ENCODE measurements around the gene EPC1.
"Not testable (repeated sequence)": the region's sequence is repeated elsewhere in the genome, so short reads cannot be mapped to it uniquely, and the experiment has no call there.

Gene EPC1

DNA sequence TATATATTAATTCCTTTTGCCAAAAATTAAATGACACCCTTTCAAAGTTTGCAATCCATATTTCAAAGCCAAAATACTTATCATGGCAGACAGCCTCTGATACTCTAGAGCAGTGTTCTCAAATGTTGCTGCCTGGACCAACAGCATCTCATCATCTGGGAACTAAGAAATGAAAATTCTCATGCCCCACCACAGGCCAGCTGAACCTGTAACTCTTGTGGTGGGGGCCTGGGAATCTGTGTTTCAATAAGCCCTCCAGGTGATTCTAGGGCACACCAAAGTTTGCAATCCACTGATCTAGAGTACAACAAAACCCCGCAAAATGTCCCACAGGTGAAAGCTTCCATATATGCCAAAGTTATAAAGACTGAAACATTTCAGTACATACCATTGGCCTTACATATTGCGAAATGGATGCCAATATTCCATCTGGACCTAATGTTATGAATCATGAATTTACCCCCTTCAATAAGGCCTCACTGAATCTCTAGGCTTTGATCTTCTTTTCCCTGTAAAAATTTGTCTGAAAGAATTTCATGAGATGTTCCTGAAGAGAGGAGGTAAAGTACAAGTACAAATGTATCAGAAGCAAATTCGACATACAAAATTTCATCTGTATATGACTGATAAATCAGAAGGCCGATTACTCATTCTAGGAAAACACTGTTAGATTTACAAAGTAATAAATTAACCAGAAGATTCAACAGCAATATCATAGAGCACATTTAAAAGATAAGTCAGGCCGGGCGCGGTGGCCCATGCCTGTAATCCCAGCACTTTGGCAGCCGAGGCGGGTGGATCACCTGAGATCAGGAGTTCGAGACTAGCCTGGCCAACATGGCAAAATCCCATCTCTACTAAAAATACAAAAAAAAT, 25.3 kb upstream of the EPC1 start:
- TF ChIP-seq, protein P1, sequence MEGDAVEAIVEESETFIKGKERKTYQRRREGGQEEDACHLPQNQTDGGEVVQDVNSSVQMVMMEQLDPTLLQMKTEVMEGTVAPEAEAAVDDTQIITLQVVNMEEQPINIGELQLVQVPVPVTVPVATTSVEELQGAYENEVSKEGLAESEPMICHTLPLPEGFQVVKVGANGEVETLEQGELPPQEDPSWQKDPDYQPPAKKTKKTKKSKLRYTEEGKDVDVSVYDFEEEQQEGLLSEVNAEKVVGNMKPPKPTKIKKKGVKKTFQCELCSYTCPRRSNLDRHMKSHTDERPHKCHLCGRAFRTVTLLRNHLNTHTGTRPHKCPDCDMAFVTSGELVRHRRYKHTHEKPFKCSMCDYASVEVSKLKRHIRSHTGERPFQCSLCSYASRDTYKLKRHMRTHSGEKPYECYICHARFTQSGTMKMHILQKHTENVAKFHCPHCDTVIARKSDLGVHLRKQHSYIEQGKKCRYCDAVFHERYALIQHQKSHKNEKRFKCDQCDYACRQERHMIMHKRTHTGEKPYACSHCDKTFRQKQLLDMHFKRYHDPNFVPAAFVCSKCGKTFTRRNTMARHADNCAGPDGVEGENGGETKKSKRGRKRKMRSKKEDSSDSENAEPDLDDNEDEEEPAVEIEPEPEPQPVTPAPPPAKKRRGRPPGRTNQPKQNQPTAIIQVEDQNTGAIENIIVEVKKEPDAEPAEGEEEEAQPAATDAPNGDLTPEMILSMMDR (IDR thresholded peaks at IDR 0.05; ENCODE audit: insufficient read depth, low read depth, low read length, missing control alignments): no peak
- H3K4me3 ChIP-seq (ENCODE audit: low read length): no peak overlapping the region
- DNase-seq (ENCODE audit: low read depth): no peak

DNA sequence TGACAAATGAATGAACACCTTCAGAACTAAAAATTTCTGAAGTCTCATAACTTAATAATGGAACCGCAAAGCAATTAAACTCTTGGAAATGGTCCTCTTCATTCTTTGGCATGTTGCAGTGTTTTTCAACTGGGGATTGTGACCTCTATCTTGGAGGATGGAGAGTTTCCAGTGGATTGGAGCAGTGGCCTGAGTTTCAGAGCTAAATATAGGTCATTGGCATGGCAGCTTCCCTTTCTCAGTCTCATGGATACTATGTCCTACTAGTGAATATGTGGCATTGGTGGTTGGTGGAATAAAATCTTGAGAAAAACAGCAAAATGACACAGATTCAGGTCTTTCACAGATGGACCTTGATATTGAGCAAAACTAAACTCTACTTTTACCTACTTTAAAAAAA, 24.1 kb upstream of the EPC1 start:
- H3K4me3 ChIP-seq (ENCODE audit: low read length): no peak overlapping the region
- no peak for DNase-seq (ENCODE audit: low read depth)
- TF ChIP-seq, protein P1 (IDR thresholded peaks at IDR 0.05; ENCODE audit: insufficient read depth, low read depth, low read length, missing control alignments): no peak

DNA sequence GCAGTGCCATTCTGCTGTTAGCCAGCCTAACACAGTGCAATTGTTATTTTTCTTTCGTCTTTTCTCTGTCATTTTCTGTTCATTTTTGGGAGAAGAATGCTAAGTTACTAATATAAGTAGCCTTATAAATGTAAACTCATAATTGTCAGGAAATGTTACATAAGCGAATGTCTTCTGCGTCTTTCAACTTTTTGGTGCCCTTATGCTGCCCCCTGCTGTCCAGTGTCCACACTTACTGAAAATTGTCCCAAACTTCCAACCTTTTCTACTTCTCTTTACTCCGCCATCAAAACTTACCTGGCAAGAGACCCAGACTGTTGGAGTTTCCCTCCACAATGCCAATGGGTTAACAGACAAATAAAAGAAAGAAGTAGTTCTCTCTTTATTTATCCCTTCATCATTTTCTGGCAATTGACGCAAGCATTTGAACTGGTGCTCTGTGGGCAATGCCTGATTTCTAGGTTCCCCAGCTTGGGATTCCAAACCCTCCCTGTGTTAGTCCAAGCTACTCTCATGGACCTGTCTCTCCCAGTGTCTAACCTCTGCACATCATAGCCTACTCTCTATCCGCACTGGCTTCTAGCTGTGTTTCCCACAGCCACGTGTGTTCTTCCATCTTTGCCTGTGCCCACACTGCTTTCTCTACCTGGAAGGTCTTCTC, 21.0 kb upstream of the EPC1 start:
- no peak overlapping the region for H3K4me3 ChIP-seq (ENCODE audit: low read length)
- peak; percentile 76 for DNase-seq (ENCODE audit: low read depth)
- TF ChIP-seq, protein P1 (IDR thresholded peaks at IDR 0.05; ENCODE audit: insufficient read depth, low read depth, low read length, missing control alignments): peak; percentile 83

DNA sequence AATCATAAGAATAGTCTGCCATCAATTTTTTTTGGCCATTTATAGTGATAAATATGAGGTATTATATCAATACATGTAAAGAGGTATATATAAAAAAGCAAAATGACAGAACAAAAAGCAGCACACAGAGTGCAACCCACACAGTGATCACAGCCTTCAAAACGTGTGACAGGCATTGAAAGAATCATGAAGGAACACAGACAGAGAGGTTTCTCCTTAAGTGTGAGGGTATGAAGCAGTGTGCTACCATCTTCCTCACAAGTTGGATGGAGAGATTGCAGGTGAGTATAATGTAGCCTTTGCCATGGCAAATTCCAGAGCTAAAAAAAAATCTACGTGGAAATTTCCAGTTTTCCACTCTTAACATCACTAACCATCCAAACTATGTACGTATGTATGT, 19.6 kb upstream of the EPC1 start:
- H3K4me3 ChIP-seq (ENCODE audit: low read length): no peak overlapping the region
- no peak for DNase-seq (ENCODE audit: low read depth)
- TF ChIP-seq, protein P1 (IDR thresholded peaks at IDR 0.05; ENCODE audit: insufficient read depth, low read depth, low read length, missing control alignments): no peak

DNA sequence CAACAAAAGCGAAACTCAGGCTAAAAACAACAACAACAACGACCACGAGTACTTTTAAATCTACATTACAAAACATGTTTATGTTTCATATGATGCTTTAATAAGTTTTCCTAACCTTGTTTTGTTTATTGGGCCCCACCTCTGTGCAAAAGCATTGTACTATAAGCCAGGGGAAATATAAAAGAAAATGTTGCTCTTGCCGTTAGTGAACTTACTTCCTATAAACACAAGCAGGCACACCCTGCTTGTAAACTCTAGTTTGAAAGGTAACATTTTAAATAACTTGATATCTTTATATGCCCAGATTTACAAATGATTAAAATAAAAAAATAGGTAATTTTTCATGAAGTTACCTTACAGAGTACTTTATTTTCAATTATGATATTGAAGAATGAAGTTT, 19.2 kb upstream of the EPC1 start:
- no peak for DNase-seq (ENCODE audit: low read depth)
- TF ChIP-seq, protein P1 (IDR thresholded peaks at IDR 0.05; ENCODE audit: insufficient read depth, low read depth, low read length, missing control alignments): no peak
- H3K4me3 ChIP-seq (ENCODE audit: low read length): no peak overlapping the region

DNA sequence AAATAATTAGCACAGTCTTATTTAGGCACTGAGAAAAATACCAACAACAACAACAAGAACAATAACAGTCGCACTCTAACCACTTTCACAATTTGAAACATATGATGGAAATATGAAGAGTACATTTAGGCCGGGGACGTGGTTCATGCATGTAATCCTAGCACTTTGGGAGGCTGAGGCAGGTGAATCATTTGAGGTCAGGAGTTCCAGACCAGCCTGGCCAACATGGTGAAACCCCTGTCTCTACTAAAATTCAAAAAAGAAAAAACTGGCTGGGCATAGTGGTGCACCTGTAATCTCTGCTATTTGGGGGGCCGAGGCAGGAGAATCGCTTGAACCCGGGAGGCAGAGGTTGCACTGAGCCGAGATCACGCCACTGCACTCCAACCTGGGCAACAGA, 18.4 kb upstream of the EPC1 start:
- not testable (repeated sequence) for DNase-seq (ENCODE audit: low read depth); H3K4me3 ChIP-seq (ENCODE audit: low read length)

DNA sequence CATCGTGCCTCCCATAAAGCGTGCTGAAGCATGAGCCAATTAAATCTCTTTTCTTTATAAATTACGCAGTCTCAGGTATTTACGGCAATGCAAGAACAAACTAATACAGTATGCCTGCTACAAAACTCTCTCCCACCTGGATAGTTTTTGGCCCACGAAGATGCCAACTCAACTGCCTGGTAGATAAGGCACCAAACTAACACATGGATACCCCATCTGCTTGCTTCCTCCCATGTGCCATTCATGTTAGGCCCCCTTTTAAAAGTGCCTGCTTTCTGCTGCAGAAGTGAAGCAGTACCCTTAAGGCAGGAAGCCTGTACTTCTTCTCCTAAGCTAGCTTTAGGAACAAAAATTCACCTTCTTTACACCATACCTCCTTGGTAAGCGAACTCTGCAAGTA, 15.6 kb upstream of the EPC1 start:
- TF ChIP-seq, protein P1 (IDR thresholded peaks at IDR 0.05; ENCODE audit: insufficient read depth, low read depth, low read length, missing control alignments): no peak
- H3K4me3 ChIP-seq (ENCODE audit: low read length): no peak overlapping the region
- DNase-seq (ENCODE audit: low read depth): no peak
